ENCODE data around the gene SRRM1. TPM values are rescaled to one million over a fixed set of nuclear protein-coding genes. Genes with fewer than 3 reads are reported as not detected.

Gene SRRM1
- total and polyA plus RNA-seq, 12 donors, result 26.0 to 83.0 (median 75.8) TPM

GRCh38 chr1:24693827-24694379 lies 50.8 kb downstream of the SRRM1 start:
- intact Hi-C loops (cut with DNase I), result loop anchor here in 5 of 10 donors (1.0 to 5.0 kb wide), 4 partner anchors 48 to 53 kb away; partner anchors contain the start of gene CLIC4 (in 4 of the 5)
- Histone ChIP-seq H3K36me3 (no peaks in the 10 kb centered on the region), H3K4me1 (peaks cover 21 to 62% (median 49%) of the 10 kb centered on the region in 9 donors), H3K4me3 (no peak overlapping the region), H3K27ac (peak overlapping the region; percentile 25 to 84 (median 74)), H3K9me3 (no peaks in the 10 kb centered on the region), H3K27me3 (no peaks in the 10 kb centered on the region)
- 25% methylated on average over 5 of the region's 5 CpGs for WGBS, 2 donors
- no peak for DNase-seq
- no peak for TF ChIP-seq CTCF (IDR thresholded peaks at IDR 0.05)
- ATAC-seq, result peak in 5 of 8 donors; percentile 3 to 41 (median 6)

- peak; percentile 78 to 93 (median 90) for ATAC-seq
- WGBS, 2 donors, result 10 to 14% methylated on average over 6 of the region's 6 CpGs
- no peaks in the 10 kb centered on the region for H3K9me3 ChIP-seq
These were observed 51.3 kb downstream of the SRRM1 start for GRCh38 chr1:24694380-24694843.

GRCh38 chr1:24695202-24695974 lies 52.3 kb downstream of the SRRM1 start:
- DNase-seq (peak; percentile 34 to 42), ATAC-seq (peak; percentile 21 to 61 (median 50))
- 40 to 50% methylated on average over 7 of the region's 7 CpGs for WGBS, 2 donors
- no peaks in the 10 kb centered on the region for H3K9me3 ChIP-seq
- TF ChIP-seq CTCF (IDR thresholded peaks at IDR 0.05), result no peak
- H3K27me3 ChIP-seq, result no peaks in the 10 kb centered on the region
- H3K4me3 ChIP-seq, result no peak overlapping the region
- H3K4me1 ChIP-seq, result peaks cover 21 to 63% (median 44%) of the 10 kb centered on the region in 9 donors
- H3K27ac ChIP-seq, result peak overlapping the region; percentile 53 to 84 (median 74)
- intact Hi-C loops (cut with DNase I), result loop anchor here in 3 of 10 donors (2.0 to 5.0 kb wide), 3 partner anchors 37 to 52 kb away; partner anchors contain the start of gene CLIC4 (in 2 of the 3)
- H3K36me3 ChIP-seq, result no peaks in the 10 kb centered on the region

More at GRCh38 chr1:24694380-24694843, 51.3 kb downstream of the SRRM1 start:
- Histone ChIP-seq H3K4me3 (no peak overlapping the region), H3K27ac (peak overlapping the region; percentile 53 to 84 (median 74)), H3K4me1 (peaks cover 21 to 62% (median 44%) of the 10 kb centered on the region in 9 donors), H3K27me3 (no peaks in the 10 kb centered on the region), H3K36me3 (no peaks in the 10 kb centered on the region)
- peak; percentile 56 to 71 for DNase-seq
- TF ChIP-seq CTCF (IDR thresholded peaks at IDR 0.05), result no peak
- intact Hi-C loops (cut with DNase I), result loop anchor here in 5 of 10 donors (1.0 to 5.0 kb wide), 4 partner anchors 48 to 53 kb away; partner anchors contain the start of gene CLIC4 (in 4 of the 5)

- DNase-seq (no peak), ATAC-seq (no peak)
- Histone ChIP-seq H3K27ac (peak overlapping the region in 9 of 10 donors; percentile 54 to 84 (median 75)), H3K36me3 (no peaks in the 10 kb centered on the region), H3K4me1 (peaks cover 21 to 63% (median 44%) of the 10 kb centered on the region in 9 donors), H3K4me3 (no peak overlapping the region), H3K27me3 (no peaks in the 10 kb centered on the region), H3K9me3 (no peaks in the 10 kb centered on the region)
- intact Hi-C loops (cut with DNase I), result loop anchor here in 2 of 10 donors (5.0 kb wide), 2 partner anchors 36 to 51 kb away; partner anchors contain the start of gene CLIC4 (in 1 of the 2)
- 89 to 93% methylated on average over 5 of the region's 5 CpGs for WGBS, 2 donors
- no peak for TF ChIP-seq CTCF (IDR thresholded peaks at IDR 0.05)
These were observed 53.1 kb downstream of the SRRM1 start for GRCh38 chr1:24696041-24696755.
